GM18517 (cell line): ENCODE data around the gene AGAP2.

Experiments used
- ATAC-seq: cut with Tn5 transposase; IDR thresholded peaks from one replicate; pipeline ENCODE4 v1.9.1; 2021; ENCODE audit warnings: mild to moderate bottlenecking, moderate library complexity; ENCODE audit not compliant: unreplicated experiment

The AGAP2 gene

DNA sequence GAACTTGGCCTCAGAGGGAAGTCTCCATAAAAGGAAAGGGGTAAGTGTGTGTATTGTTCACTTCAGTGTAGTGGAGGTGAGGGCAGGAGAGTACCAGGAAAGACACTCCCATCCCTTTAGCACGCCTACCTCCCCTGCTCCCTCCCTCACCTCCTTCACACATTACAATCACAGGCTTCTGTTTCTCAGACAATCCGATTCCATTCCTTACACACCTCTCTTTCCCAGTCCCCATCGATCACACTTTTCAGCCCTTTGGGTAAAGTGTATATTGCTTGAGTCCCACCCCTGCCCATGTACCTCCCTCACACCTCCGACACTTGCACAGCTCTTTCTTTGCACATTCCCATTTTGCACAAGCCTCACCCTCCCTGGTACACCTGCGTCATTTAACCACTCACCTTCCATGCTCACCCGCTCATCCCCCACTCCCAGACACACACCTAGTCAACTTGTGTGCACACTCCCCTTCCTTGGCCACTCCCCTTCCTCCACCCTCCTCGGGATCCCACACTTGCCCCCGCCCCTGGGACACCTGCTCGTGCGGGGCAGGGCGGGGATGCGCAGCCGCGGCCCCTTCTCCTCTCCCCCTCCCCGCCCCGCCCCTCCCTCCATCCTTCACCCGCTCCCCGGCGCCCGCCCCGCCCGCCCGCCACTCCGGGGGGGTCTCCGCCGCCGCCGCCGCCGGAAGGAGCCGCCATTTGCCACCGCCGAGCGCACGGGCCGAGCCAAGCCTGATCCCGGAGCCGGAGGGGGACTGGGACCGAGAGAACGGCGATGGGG lies 16.1 kb upstream of the AGAP2 start, which contains the start of gene MARCHF9:
MARCHF9 (plus strand) TSS at position 693 of the 783 bp plus-strand sequence. CDS start 426 bp downstream, outside the sequence.
- ATAC-seq = peak; percentile 34

DNA sequence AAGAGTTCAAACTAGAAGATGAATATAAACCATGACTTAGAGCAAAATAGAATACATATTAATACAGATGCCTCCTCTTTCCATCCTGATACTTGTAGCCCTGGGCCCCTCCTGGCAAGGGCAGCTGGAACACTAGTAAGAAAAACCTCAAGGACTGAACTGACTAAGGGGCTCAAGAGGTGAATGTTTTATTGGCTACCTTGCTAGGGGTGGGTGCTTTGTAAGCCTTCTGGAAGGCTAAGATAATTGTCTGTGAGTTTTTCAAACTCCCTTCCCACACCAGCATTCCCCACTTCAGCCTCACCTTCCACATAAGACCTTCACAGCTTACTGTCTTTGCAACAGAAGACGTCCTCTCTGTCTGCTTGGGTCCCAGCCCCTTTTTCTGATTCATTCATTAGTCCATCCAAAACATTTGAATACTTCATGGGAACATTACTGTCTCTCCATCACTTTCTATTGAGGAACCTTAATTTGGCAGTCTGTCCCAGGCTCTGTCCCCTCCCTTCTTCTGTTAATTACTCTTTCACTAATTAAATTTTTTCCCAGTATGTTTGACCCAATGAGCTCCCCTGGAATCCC lies 15.3 kb upstream of the AGAP2 start:
- no peak for ATAC-seq

DNA sequence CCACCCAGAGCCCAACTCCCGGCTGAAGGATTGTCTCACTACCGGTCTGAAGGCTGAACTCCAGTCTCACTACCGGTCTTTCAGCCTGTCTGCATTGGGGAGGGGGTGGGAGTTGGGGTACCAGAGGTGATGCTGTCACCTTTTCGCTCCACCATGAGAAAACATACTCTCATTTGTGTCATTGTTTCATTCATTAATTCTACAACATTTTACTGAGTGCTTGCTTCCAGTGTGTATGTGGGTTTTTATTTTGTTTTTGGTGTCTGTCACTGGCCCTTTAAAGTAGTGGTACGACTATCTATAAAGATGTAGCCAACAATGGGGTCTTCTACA lies 14.1 kb upstream of the AGAP2 start:
- no peak for ATAC-seq

DNA sequence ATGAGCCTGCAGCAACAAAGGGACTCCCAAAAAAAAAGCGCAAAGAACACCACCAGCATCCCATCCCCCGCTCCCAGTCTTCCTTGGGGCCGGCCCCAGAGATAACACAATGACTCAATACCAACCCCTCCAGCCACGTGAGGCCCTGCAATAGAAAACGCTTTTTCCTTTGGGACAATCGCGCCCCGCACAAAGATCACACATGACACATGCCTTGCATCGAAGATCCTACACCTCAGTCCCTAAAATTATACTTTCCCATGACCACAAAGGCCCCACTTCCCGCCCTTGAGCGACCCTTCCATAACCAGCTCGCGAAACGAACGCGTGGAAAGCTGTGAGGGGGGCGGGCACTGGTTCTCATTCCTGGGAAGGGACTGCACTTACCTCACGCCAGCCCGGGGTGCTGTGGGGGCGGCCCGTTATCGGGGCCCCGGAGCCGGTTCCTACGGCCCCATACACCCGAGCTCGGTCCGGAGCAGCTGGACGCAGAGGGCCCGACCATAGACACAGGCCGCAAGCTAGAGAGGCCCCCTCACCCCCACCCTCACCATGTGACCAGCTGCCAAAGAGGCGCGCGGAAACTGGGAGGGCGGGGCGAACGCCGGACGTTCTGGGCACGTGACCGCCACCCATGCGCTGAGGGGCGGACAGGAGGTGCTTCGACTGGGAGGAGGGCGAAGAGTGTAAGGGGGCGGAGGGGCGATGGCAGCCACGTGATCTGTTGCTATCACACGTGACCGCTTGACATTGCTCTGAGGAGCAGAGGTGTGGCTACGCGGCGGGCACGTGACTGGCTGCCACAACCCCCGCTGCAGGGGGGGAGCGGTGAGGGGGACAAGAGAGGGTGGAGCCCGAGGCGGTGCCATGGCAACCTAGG lies 13.5 kb upstream of the AGAP2 start, which contains the start of gene CDK4:
CDK4 (minus strand) TSS at position 523 of the 880 bp plus-strand sequence. CDS start 593 bp downstream, outside the sequence.
- peak; percentile 77 for ATAC-seq

DNA sequence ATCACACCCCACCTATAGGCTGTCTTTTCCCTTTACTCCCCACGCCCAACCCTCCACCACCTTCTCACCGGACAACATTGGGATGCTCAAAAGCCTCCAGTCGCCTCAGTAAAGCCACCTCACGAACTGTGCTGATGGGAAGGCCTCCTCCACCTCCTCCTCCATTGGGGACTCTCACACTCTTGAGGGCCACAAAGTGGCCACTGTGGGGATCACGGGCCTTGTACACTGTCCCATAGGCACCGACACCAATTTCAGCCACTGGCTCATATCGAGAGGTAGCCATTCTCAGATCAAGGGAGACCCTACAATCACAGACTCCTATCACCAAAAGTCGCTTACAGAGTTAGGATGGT lies 12.9 kb upstream of the AGAP2 start:
- no peak for ATAC-seq

DNA sequence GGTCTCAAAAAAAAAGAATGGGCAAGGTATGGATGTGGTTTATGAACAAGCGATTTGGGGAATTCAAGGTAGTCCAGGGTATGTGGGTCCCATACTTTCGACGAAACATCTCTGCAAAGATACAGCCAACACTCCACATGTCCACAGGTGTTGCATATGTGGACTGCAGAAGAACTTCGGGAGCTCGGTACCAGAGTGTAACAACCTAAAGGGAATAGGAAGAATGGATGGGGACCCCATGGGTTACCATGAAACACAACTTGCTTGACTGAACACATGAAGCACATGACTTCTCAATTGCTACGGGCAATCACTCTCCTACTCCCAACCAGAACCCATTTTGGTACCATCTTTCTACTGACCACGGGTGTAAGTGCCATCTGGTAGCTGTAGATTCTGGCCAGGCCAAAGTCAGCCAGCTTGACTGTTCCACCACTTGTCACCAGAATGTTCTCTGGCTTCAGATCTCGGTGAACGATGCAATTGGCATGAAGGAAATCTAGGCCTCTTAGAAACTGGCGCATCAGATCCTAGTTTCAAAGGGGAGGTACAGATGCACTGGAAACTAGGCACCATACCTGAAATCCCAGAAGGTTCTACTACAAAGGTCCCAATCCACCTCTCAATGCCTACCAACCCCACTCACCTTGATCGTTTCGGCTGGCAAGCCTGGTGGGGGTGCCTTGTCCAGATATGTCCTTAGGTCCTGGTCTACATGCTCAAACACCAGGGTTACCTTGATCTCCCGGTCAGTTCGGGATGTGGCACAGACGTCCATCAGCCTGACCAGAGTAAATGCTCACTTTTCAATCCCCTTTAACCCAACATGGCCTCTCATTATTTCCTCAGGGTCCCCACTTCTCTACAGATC lies 12.3 kb upstream of the AGAP2 start:
- ATAC-seq = no peak

DNA sequence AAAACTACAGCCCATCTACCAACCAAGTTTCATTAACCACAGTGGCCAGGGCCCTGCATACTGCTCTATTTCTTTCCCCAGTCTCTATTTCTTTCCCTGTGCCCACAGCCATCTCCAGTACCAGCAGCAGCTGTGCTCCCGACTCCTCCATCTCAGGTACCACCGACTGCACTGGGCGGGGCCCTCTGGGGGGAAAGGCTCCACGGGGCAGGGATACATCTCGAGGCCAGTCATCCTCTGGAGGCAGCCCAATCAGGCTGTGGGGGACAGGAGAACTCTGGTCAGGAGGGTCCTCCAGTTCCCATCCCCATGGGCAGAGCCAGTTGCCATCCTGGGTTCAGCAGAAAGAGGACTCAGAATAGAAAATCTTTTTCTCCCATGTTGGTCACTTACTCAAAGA lies 10.5 kb upstream of the AGAP2 start:
- ATAC-seq = no peak

DNA sequence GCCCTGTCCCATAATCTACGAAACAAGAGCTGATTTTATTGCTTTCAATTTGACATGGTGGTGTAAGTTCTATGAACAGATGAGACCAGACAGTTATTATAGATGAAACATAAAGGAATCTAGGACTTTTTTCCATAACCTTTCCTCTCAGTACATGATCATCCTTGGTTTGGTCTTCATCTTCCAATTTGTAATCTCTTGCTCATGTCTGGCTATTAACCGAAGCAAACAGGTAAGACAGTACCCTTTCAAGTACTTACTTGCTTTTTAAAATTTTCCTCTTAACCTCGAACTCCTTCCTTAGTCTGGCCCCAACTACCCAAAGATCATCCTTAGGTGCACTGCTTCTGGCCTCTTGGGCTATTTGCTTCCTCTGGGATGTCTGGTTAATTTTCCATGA lies 7.5 kb upstream of the AGAP2 start:
- no peak for ATAC-seq

DNA sequence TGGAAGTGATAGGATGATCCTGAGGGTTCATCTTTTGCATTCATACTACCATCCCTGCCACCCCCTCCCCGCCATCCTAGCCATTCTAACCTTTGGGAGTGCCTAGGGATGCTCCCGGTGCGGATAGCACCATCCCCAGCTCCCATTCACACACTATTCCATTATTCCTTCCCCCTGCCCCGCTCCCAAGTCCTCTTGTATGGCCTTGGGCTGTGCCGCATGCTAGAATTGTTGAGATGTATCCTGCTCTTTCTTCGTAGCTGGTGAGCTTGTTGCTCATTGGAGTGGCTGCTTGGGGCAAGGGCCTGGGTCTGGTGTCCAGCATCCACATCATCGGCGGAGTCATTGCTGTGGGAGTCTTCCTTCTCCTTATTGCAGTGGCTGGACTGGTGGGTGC lies 6.9 kb upstream of the AGAP2 start:
- no peak for ATAC-seq

DNA sequence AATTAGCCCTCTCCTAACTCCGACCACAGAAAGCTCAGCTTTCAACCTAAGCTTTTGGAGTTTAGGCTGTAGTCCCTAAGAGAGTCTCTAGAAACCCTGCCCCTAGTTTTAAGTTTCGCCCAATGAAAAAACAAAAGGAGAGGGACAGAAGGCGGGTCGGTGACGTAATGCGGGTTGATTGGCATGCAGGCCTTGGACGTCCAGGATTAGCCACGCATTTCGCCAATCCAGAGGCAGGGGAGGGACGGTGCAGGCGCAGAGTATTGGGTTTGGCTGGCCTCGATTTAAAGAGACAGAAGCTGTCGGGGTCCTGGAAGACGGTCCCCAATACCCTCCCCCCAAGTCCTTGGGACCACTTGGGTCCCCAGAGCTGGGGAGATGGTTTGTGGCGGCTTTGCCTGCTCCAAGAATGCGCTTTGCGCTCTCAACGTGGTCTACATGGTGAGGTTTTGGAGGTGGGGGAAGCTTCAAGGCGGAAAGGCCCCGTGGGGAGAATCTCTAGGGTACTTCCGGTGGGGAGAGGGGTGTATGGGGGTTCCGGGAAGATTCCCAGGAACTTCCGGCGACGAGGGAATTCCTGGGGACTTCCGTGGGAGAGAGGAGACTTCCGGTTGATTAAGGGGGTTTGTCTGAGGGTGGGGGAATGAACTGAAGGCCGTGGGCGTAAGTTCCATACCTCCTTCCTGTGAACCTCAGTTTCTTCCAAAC lies 6.4 kb upstream of the AGAP2 start, which contains the start of gene TSPAN31:
TSPAN31 (plus strand) TSS at position 263 of the 708 bp plus-strand sequence; CDS start at position 379, 116 bp downstream.
- peak; percentile 79 for ATAC-seq

DNA sequence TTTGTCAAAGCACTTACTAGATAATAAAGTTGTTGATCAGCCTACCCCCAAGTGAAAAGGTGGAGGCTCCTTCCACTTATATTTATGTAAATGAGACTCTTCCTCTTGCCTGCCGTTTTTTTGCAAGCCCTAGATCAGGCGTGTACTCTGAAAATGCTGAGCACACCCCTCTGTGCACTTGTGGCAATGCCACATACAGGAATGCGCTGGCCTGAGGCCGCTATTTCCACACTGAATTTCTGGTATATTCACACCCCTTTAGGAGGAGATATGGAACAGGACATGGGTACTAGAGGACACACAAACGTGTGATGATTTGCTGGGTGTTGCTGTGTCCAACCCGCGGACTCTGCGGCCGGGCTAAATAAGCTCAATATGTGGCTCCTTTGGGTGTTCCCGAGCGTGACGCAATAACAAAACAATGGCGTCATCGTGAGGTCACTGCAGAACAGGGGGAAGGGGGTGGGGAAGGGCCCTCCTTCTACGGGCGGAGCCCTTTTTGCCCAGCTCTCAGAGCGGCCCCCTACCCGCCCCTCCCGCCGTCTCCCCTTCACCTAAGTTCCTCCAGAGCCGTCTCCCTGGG lies 5.7 kb upstream of the AGAP2 start:
- ATAC-seq = peak; percentile 20

DNA sequence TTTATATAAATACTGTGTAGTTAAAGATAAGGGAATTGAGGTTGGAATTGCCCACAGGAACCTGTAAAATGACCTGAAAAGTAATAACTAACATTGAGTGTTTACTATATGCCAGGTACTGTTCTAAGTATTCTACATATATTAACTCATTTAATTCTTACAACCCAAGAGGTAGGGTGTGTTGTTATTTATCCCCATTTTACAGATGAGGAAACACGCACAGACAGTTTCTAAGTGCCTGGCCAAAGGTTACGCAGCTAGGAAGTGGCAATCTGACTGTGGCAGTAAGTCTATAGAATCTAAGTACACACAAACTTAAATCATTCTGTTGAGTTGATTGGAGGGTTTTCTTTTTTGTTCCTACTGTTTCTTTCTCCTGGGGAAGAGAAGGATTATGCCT lies 5.2 kb upstream of the AGAP2 start:
- ATAC-seq = no peak

DNA sequence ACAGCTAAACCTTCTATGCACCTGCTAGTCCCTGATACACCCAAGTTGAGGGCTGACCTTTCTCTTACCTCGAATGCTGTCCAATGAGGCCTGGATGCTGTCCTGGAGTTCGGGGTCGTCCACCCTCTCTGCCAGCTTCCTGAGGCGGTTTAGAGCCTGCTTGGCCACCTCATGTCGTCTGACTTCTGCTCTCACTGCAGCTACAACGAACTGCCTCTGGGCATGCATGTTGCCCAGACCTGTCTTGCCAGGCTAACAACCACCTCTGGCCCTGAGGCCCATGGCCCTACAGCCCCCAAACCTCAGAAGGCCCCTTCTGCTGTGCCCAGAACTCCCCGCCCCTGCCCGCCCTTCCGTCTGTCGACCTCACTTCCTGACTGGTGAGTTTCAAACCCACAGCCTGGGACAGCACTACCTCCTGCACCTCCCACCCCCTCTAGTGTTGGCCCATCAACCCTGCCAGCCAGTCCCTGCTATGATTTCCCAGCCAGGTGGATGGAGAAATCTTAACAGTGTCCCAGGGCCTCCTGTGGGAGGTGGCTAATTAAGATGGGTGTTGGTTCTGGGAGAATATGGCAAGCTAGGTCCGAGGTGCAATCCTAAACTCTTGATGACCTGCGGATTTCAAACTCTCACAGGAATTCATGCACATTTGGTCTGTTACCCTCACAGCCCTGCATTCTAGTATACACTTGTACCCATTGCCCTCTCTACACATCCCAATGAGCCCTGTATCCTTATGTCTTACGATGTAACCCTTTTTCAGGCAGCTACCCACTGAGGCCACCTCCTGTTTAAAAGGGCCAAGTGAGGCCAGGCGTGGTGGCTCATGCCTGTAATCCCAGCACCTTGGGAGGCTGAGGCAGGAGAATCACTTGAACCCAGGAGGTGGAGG lies 3.5 kb upstream of the AGAP2 start:
- peak; percentile 53 for ATAC-seq

DNA sequence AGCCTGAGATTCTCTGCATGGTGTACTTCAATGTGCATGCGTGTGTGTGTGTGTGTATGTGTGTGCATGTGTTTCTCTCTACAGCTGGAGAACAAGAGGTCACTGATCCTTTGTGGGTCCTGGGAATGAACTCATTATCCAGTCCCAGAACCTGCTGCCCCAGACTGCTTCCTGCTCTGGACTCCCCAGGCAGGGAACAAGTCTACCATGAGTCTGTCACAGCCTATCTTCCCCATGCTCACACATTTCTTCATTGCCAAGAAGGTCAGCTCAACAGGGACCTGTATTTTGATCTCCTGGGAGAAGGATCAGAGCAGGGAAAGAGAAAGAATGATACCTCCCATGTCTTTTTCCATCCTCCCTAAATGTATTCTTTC lies 2.9 kb upstream of the AGAP2 start:
- no peak for ATAC-seq

DNA sequence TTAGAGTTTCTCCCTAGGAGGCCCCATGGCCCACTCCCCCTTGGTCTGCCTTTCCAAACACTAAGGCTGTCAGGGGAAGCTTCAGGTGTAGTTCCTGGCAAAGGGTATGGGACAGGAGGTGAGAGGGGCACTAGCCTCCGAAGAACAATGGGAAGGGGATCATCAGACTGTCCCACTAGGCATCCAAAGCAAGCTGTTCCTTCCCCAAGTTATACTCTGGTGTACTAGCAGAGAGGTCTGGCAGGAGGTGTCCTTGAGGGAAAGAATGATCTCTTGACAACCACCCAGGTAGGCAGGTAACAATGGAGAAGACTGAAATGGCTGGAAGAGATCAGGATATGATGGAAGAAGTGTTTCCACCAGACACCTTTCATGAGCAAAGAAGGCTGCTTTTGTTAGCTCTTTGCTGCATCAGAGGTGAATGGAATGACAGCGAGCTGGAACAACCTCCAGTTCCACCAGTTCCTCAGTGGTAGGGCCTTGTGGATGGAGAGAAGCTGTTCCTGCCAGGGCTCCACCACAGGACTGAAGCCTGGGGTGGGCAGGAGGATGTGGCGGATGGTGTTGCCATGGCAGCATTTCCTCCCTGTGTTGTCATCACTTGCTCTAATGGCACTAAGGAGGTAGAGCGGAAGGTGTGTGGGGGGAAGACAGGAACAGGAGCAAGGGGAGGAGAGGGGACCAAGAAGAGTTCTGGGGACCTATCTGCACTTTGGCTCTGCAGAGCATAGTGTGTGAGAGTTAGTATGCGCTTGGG lies 2.3 kb upstream of the AGAP2 start:
- peak; percentile 44 for ATAC-seq

DNA sequence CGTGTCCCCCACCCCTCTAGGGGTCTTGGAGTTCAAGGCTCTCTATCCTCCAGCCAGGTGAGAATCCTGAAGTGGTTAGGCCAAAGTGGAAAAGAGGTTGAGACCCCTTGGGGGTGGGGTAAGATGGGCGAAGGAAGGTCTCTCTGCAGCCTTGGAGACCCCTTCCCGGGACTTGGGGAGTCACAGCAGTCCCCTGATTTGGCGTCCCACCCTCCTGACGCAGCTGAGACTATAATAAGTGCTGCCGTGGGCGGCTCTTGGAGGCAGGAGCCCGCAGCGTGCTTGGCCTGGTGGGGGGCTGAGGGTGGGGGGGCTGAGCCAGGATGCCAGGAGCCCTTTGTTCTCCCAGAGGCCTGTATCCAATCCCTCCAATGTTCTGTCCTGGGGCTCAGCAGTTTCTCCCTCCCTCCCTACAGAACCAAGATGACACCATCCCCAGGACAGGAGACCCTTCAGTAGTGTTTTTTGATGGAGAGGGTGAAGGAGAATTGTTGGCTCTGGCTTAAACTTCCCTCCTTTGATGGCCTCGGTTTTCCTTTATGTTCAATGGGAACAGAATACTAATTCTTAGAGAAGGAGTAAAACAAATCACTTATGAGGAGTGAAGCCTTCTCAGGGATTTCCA lies 1.5 kb upstream of the AGAP2 start:
- no peak for ATAC-seq

DNA sequence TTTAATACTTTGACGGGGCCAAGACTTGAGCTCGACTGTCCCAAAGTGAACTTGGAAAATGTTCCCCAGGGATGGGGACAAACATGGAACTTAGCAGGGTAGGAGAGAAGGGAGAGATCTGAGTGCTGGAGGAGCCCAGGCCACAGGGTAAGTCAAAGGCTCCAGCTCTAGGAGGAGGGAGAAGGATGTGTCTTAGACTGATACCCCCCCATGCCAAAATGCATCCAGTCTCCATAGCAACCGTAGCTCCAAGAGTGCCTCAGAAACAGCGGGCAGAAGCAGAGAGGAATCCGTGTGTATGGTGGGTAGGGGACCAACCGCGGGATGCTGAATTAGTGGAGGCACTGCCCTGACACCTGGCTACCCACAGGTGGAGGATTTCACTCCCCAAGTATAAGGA lies 845 bp upstream of the AGAP2 start:
- ATAC-seq = no peak
